ENCODE results near the gene OAS3.
"Not testable (repeated sequence)": the region's sequence is repeated elsewhere in the genome, so short reads cannot be mapped to it uniquely, and the experiment has no call there.

DNA sequence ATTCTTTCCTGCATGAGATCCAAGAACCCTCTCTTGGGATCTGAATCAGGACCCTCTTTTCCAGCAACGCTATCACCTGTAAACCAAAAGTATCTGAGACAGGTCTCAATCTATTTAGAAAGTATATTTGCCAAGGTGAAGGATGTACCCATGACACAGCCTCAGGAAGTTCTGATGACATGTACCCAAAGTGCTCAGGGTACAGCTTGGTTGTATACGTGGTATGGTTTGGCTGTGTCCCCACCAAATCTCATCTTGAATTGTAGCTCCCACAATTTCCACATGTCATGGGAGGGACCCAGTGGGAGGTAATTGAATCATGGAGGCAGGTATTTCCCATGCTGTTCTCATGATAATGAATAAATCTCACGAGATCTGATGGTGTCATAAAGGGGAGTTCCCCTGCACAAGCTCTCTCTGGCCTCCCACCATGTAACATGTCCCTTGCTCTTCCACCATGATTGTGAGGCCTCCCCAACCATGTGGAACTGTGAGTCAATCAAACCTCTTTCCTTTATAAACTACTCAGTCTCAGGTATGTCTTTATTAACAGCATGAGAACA, 50.6 kb downstream of the OAS3 start:
- not testable (repeated sequence) for TF ChIP-seq EP300 (IDR thresholded peaks at IDR 0.05; ENCODE audit: borderline replicate concordance in 1 of 2, low read depth in 1 of 2, low read length in 1 of 2); TAF1 (IDR thresholded peaks at IDR 0.05; ENCODE audit: borderline replicate concordance, low read depth, low read length)
